NCI-H2196 treated with DMSO at 0.1 percent for 48 hours (cell line): ENCODE data around the gene DNMBP.
"Not testable (repeated sequence)": the region's sequence is repeated elsewhere in the genome, so short reads cannot be mapped to it uniquely, and the experiment has no call there.

ENCODE experiments used
- DNase-seq: peaks from one replicate; lab custom pipeline; 2025; ENCODE audit not compliant: unreplicated experiment; lab: John Stamatoyannopoulos, UW

Gene DNMBP

GRCh38 chr10:100014071-100014762 is 4.5 kb upstream of the DNMBP start:
- peak; percentile 47 for DNase-seq

GRCh38 chr10:100013621-100014020 is 3.9 kb upstream of the DNMBP start:
- DNase-seq = no peak

- not testable (repeated sequence) for DNase-seq
Measured at GRCh38 chr10:100011906-100012305, 2.2 kb upstream of the DNMBP start.

- no peak for DNase-seq
Measured at GRCh38 chr10:100009283-100009792, 409 bp downstream of the DNMBP start.

GRCh38 chr10:100008708-100009282 is 952 bp downstream of the DNMBP start:
- no peak for DNase-seq

GRCh38 chr10:100008142-100008522 is 1.6 kb downstream of the DNMBP start:
- DNase-seq = no peak

- no peak for DNase-seq
Measured at GRCh38 chr10:100007231-100008141, 2.3 kb downstream of the DNMBP start.

- no peak for DNase-seq
Measured at GRCh38 chr10:100006243-100006886, 3.4 kb downstream of the DNMBP start.

- no peak for DNase-seq
Measured at GRCh38 chr10:100004805-100005510, 4.8 kb downstream of the DNMBP start.

- DNase-seq = no peak
Measured at GRCh38 chr10:100000109-100000644, 9.6 kb downstream of the DNMBP start.

- DNase-seq = no peak
Measured at GRCh38 chr10:99999319-100000108, 10.2 kb downstream of the DNMBP start.

GRCh38 chr10:99998889-99999288 is 10.9 kb downstream of the DNMBP start:
- no peak for DNase-seq

GRCh38 chr10:99996671-99997648 is 12.8 kb downstream of the DNMBP start:
- DNase-seq = no peak

- DNase-seq = no peak
Measured at GRCh38 chr10:99995713-99996112, 14.0 kb downstream of the DNMBP start.

GRCh38 chr10:99995269-99995668 is 14.5 kb downstream of the DNMBP start:
- DNase-seq = no peak

- no peak for DNase-seq
Measured at GRCh38 chr10:99994801-99995200, 14.9 kb downstream of the DNMBP start.

- DNase-seq = no peak
Measured at GRCh38 chr10:99993701-99994689, 15.8 kb downstream of the DNMBP start.
